HG02759 (cell line): Measurements from ENCODE around the gene NF1.

Experiments used
- ATAC-seq: cut with Tn5 transposase; IDR thresholded peaks from one replicate; pipeline ENCODE4 v1.9.1; 2021; ENCODE audit warnings: mild to moderate bottlenecking, moderate library complexity; ENCODE audit not compliant: unreplicated experiment

Gene NF1

DNA sequence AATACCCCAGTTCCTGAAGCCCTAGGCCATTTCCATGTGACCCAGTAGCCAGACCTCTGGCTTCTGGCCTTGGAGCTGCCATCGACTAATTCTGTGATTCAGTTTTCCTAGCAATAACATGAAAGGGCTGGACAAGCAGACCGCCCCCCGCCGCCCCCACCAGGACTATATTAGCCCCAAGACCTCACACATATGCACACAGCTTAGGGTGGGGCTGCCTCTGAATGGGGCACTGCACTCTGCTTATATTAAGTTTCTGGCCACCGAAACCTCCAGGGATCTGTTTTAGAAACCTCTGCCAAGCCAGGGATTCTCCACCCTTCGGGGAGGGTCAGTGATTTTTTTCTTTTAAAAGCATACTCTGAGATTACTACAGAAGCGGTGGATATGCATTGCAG is 299.0 kb downstream of the NF1 start:
- no peak for ATAC-seq

DNA sequence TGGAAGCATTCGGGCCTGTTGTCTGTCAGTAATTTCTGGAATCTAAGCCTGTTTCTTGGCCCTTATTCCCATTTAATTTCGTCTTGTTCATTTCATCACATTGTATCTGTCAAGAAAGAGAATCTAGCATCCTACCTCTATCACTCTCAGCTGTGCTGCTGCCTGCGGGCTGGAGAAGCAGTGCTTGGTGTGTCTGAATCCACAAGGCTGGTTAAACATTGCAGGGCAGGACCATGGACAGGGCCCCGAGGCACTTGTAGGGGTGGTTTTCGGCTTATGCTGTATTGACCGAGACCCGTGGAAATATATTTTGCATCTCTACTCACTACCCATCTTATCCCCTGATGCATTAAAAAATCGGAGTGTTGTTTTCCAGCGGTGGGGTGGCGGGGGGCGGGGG is 299.8 kb downstream of the NF1 start:
- no peak for ATAC-seq

DNA sequence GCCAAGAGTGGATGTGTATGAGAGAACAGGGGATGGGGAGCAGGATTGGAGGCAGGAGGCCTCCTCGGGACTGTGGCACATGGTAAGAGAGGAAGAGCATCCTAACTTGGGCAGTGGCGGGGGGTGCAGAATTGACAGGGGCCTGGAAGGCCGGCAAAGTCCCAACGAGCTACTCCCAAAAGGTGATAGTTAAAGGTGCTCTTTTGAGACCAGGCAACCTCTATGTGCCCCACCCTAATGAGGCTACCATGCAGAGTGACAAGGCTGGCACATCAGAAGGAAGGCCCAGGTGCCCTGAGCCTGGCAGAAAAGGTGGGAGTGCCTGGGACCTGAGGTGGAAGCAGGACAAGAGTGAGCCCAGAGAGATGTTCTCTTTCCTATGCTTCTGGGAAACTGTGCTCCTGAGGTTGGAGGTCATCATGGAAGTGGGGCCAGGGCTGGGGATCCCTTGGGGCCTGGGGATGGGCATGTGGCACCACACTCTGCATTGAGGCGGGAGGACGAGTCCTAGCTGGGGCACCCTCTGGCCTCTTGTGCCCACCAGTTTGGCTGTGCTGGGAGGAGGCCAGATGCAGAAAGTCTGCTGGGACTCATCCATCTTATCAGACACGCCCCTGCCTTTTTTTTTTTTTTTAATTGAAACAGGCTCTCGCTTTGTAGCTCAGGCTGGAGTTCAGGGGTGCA is 302.6 kb downstream of the NF1 start:
- no peak for ATAC-seq

DNA sequence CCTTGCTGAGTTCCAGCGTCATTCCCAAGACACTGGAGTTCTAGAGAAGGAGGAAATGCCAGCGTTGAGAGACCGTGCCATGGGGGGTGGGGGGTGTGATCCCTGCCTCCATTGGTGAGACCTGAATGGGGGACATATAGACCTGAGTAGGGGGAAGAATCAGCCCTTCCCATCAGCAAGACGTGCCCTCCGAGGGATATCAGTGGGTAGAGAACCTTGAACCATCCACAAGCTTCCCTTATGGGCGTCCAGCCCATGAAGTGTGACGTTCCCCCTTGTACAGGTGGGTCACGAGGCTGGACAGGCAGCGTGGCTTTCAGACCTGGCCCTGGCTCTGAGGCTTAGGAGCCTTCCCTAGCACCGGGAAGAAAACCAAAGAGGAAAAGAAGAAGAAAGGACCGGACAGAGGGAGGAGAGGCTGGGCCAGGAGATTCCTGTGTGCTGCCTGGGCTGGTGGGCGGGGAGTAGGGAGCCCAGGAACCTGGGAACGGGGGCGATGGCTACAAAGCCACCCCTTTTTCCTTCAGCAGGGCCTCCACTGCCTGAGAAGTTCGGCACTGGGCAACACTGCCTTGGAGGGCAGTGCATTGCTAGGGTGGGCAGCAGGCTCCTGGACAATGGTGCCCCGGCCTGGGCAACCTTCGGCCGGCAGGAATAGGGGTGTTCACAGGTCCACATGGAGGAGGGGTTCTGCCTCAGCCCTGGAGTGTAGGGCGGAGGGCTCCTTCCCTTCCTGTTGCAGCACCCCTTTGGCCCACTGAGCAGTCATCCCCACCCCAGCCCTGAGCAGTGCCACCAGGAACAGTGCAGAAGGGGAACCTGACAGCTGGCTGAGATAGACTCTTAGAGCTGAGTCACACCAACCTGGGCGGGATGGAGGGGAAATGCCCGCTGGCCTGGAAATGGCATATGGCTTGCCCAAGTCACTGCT is 303.9 kb downstream of the NF1 start:
- ATAC-seq = no peak

DNA sequence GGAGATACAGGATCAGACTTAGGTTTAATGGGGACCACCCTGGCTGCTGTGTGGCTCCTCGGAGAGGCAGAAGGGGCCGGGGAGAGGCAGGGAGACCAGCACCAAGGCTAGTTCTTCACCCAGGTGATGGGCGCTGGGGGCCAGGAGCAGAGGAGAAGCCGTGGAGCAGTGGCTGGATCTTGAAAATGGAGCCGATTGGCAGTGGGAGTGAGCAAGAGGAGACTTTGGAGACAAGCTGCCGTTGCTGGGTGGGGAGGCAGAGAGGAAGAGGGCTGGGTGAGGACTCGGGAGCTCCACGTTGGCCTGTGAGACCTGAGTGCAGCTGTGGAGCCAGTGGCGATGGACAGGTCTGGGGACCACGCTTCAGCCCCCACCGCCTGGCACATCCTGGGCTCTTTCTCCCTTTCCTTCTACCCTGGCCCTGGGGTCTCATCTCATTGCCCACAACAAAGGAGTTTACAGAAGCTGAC is 305.7 kb downstream of the NF1 start:
- no peak for ATAC-seq

DNA sequence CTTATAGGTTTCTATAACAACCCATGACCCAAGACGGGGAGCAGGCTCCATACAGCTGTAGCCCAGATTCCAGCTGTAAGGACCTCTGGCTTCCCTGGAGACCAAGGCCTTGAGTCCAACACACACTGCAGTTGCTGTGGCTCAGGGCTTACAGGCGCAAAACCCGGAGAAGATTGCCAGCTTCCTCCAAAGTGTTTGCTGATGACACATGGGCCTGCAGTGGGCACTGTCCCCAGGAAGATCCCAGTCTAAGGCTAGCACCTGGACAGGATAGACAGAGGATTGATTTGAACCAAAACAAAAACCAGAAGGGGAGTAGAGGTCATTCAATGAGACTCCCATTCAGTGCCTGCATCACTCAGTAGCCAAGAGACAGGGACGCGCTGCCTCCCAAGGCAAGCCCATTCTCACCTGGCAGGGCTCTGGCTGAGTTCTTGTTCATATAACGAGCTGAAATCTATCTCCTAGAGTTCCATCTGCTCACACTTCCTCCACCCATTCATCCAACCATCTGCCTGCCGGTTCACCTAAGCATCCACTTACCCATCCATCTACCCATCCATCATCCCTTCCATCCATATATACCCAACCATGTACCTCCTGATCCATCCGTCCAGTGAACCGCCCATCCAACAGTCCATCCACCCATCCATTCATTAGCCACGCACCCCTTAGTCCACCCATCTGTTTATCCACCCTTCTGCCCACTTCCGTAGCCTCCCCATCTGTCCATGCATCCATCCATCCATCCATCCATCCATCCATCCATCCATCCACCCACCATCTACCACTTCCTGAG is 306.9 kb downstream of the NF1 start:
- ATAC-seq = no peak

DNA sequence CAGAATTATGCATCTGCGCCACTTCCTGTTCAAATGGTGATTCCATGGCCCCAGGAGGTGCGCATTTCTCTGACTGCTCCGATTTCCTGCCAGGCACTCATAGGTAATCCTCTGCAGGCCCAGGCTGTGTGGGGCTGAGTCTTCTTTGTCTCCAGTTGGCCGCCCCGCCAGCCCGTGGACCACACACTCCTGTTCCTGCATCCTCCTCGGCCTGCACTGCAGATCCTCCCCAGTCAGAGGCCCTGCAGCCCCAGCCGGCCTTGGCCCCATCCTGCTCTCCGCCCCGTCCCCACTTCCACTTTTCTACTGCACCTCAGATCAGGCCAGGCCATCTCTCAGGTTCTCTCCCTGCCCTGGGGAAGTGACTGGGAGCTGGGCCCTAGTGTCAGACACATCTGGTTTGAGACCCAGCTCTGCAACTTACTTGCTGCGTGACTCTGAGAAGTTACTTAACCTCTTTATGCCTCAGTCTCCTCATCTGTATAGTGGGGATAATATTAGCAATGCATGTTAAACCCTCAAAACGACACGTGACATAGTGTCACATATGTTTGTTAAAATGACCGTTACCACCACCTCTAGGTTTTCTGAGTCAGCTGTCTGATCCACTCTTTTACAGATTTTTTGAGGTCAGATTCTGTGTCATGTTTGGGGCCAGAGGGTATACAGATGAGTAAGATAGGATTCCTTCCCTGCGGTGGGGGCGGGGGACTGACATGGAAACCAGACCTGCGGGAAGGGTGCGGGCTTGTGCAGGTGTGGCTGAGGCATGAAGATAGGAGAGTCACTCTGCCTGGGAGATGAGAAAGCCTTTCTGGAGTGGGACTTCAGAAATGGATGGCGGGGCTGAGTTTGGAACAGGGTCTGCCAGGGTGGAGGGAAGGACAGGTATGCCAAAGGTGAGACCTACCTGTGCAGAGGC is 309.5 kb downstream of the NF1 start:
- no peak for ATAC-seq

DNA sequence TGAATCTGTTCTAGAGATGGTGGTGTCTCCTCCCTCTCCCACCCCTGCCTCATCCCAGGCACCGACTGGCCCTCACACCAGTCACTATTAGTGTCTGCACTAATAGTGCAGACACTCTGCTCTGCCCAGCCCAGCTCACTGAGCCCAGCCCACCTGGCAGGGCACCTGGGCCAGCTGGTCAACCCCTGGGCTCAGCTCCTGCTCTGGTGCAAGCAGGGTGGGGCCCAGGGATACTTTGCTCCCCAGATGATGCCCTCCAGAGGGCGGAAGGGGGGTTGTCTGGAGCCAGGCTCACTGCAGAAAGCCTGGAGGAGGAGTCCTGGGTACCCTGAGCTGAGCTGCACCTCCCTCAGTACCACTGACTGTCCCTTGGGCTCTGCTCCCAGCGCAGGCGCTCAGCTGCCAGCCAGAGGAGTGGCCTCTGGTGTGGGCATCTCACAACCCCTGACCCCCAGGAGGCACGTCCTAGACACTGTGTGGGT is 311.2 kb downstream of the NF1 start:
- ATAC-seq = no peak

DNA sequence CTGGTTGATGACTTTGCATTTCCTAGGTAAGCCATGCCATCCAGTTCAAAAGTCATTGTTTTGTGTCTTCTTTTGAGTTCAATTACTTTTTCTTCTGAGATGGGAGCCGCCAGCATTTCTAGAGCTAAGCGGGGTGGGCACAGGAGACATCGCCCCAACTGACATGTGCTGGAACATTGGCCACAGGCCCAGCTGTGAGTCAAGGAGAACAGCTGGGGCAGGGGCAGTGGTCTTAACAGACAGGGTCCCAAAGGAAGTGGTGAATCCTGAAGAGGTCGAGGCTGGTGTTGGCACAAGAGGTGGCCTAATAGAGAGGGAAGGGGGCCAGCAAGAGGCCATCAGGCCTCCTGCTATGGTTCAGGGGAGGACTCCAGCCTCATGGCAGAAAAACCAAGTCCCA is 313.8 kb downstream of the NF1 start:
- ATAC-seq = no peak

DNA sequence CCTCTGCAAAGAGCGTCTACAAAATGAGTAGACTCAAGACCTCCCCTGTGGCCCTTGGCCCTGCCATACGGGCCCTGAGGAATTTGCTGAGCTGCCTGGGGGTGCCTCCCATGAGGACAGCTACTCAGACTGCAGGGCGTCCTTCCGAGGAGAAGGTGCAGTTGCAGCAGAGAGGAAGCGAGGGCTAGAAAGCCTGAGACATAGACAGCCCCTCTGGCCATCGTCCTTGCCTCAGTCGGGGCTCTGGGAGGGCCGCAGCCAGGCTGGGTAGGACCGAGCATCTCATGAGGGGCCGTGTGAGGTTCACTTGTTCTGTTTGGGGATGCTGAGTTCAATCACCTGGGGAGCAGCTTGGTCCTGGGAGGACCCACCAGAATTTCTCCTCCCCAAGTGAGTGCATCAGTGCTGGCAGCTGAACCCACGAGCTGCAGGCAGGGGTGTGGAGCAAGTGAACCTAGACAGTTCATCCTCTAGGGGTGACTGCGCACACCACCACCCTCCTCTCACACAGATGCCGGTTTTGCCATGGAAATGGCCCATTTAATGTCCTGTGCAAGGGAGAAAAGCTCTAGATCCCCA is 317.0 kb downstream of the NF1 start:
- no peak for ATAC-seq

DNA sequence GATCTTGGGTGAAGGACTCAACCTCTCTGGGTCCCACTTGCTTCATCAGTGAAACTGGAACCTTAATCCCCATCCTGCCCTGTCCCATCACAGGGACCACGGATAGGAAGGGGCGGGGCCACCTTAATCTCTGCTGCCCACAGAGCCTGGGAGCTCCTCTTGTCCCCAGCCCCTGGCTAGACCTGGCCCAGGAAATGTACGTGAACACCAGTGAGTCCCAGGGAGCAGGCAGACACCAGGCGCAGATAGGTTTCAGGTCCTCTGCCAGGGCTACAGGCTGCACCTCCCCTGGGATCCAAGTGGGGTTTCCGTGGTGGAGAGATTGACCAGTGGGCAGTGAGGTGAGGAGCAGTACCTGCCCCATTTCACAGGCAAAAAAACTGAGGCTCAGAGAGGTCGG is 317.7 kb downstream of the NF1 start:
- ATAC-seq = no peak

DNA sequence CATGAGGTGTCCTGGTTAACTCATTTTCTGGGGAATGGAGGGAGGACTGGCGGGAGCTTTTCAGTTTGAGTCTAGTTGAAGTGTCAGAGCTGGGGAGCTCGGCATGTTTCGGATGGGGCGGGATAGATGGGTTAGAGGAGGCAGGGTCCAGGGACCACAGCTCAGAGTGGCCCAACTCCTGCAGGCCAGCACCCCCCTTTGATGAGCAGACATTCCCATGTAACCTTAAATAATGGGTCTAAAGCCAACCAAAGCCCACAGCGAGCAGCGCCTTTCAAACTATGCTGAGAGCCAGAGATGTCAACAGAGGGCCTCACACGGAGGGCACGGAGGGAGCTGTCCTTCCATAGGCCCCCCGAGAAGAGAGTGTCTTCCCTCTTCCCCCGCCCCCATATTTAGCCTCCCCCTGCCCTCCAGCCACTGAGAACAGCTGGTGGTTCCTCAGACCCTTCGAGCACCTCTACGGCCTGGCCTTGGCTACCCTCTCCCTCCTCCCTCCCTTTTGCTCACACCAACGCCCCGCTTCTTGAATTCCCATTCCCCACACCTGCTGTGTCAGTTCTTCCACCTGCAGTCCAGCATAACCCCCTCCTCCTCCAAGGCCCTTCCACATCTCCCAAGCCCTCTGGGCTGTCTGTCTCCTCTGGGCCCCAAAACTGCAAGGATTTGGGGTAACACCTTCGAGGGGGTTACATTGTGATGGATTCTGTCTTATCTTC is 318.5 kb downstream of the NF1 start:
- ATAC-seq = no peak

DNA sequence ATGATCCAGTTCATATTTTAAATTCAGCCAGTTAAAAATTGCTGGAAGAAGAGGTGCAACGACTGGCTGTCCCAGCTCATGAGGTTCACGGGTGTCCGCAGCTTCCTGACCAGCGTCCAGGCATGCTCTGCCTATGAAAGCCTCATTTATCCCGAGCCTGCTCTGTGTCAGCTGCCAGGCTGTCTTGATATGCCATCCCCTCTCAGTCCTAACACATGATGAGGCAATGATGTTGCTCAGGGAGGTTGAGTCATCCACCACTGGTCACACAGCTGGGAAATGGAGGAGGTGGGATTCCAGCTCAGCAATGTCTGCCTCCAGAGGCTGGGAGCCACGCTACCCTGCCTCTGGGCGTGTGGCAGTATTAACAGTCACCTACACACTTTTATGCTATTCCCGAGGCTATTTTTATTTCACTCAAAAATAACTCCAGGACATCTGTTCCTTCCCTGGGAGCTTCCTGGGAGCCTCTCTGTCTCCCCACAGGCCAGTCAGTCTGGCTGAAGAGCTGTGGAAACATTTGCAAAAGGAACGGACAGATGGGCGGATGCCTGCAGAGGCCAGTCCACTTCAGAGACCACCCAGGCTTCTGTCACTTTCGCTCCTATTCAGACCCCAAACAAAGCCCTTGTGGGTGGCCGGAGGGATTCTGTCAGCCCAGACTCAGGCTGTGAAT is 319.2 kb downstream of the NF1 start:
- no peak for ATAC-seq

DNA sequence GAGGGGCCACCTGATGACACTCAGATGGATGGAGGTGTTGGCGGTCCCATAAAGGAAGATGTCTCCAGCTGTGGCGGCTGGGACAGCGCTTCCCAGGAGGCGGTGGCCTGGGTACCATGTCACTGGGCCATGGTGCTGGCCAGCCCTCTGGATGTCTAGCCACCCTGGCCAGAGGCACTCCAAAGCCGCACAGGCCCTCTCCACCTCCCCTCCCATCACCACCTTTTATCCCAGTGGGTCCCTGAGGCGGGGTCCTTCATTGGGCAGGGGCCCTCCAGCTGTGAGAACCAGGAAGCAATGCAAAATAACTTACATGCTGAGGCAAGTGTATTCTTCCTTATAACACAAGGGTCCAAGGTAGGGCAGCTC is 319.8 kb downstream of the NF1 start:
- ATAC-seq = no peak

DNA sequence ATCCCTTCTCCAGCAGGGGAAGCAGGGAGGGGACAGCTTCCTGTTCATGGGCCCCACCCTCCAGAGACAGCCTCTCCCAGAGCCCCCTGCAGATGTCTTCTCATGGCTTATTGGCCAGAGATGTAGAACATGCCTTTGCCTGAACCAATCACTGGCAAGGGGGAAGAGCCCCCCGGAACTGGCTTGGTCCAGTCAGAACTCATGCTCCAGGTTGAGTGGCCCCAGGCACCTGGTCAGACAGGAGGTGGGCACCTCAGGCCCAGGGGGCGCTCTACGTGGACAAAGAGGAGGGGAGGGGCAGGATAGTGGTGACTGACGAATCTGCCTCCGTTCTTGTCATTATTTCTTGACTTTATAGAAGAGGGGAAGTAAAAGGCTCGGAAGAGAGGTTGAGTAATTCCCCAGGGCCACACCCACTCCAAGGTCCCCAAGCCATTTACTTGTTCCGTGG is 320.3 kb downstream of the NF1 start:
- no peak for ATAC-seq

DNA sequence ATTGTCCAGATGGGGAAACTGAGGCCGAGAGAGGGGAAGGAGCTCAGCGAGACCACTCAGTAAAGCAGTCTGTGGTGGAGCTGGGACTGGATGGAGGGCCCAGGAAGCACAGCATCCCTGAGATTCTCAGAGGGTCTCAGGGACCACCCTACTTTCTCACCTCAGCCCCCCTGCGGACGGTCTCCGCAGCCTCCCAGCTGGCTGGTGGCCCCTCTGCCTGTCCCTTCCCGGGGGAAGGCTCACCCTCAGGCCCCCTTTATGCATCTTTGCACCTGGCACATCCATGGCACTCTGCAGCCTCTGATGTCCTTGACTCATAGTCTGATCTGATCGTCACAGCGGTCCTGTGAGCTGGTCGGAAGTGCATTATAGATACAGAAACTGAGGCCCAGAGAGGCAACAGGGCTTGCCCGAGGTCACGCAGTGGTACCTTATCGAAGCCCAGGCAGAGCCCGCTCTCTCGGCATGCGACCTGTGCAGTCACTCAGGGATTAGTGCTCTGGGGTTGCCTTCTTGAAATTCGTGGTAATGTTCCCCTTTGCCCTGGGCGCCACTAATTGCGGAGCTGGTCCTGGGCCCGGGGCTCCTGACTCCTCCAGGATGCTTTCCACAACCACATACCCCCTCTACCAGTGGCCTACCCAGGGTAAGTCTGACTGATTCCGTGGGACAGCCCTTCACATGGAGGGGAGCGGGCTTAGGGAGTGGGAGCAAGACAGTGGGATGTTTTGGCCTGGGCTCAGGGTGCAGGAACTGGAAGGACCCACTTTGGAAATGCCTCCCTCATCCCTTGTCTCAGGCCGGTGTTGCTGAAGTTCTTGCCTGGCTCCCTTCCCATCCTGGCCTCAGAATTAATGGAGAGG is 321.1 kb downstream of the NF1 start:
- no peak for ATAC-seq

DNA sequence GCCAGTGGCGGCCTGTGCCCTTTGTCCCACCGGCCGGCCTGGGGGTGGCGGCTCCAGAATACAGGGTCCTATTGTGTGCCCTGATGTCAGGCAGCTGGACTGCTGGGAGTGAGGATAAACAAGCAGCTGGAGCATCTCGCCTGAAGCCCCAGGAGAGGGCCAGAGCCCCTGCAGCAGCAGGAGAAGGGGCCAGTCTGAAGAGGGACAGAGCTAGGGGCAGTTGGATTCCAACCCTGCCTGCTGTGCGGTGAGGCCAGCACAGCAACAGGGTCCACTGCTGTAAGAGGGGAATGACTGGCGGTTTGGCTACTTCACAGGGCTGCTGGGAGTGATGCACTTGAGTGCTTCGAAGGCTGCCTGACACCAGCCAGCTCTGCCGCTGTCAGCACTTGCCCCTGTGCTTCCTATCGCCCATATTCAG is 321.7 kb downstream of the NF1 start:
- ATAC-seq = no peak
